Mucosa of descending colon (tissue), 3 donors: Measurements from ENCODE around the gene RPS21. TPM values are rescaled to one million over a fixed set of nuclear protein-coding genes. Genes with fewer than 3 reads are reported as not detected.

Experiments
- ATAC-seq: fragments of 200-7000 bp; cut with Tn5 transposase; one replicate; pipeline ENCODE4 v1.9.1; 2020; ENCODE audit warnings: mild to moderate bottlenecking, moderate library complexity
- DNase-seq, 3 donors: peaks; one replicate each; pipeline ENCODE4 v3.0.0-alpha.2; 2020
- H3K36me3 ChIP-seq: fragments of 200-600 bp; one replicate; pipeline ENCODE4 v1.8.0; 2021; ENCODE audit warnings: low read depth, mild to moderate bottlenecking
- H3K4me1 ChIP-seq: fragments of 200-600 bp; one replicate; pipeline ENCODE4 v1.8.0; 2021; ENCODE audit warnings: low read depth, mild to moderate bottlenecking
- H3K4me3 ChIP-seq: fragments of 200-600 bp; one replicate; pipeline ENCODE4 v1.8.0; 2021; ENCODE audit warnings: mild to moderate bottlenecking
- H3K9me3 ChIP-seq: fragments of 200-600 bp; one replicate; pipeline ENCODE4 v1.8.0; 2021; ENCODE audit warnings: mild to moderate bottlenecking
- CTCF ChIP-seq: fragments of 200-600 bp; IDR thresholded peaks from one replicate; pipeline ENCODE4 v1.8.0; 2022; ENCODE audit warnings: antibody characterized with exemption, mild to moderate bottlenecking
- intact Hi-C, 2 donors: fragments of 100-400 bp; cut with DNase I in 1 of 2; cut with micrococcal nuclease in 1 of 2; formaldehyde crosslinking; loops; one replicate each; pipeline versions ENCODE4 v1.11.0 to v1.11.1; 2022; cut with DNase I, micrococcal nuclease
- total RNA-seq, 3 donors: library from RNA; stranded (reverse); fragmentation: NEBNext Ultra II Directional in 2 of 3; extraction: Animal tissue kit (Norgen Biotek cat#: 25700) in 2 of 3; gene quantifications; one replicate each; pipeline versions ENCODE4 v1.2.1 to v1.2.4, GENCODE V29; 2021 to 2023
- donor health status: DM: no; HTN: no; CAD: no; lungs with moderate emphysema.
- donor health status: DM: no; HTN: no; CAD: no.
- donor health status: DM: no; HTN: yes; CAD: no.

The RPS21 gene
- total RNA-seq, 3 donors from 2014 or later: 1,171 to 1,284 (median 1,191) TPM

- no peak overlapping the region for H3K4me3 ChIP-seq
- intact Hi-C loops: no loop called here
- DNase-seq (peak in 2 of 3 donors; percentile 87 to 91), ATAC-seq (peak; percentile 68)
- TF ChIP-seq CTCF: peak; percentile 80
- H3K9me3 ChIP-seq: no peaks in the 10 kb centered on the region
- H3K36me3 ChIP-seq: no peaks in the 10 kb centered on the region
- H3K4me1 ChIP-seq: peaks cover 18% of the 10 kb centered on the region
Measured at GRCh38 chr20:62382306-62383198, 4.4 kb upstream of the RPS21 start.

- intact Hi-C loops: loop anchor here (5.0 kb wide), 1 partner anchor 85 kb away; the partner anchor contains the start of gene ADRM1 (in 2 of the 2)
- Histone ChIP-seq H3K4me1 (peaks cover 25% of the 10 kb centered on the region), H3K36me3 (no peaks in the 10 kb centered on the region), H3K9me3 (no peaks in the 10 kb centered on the region), H3K4me3 (peak overlapping the region; percentile 98)
- DNase-seq: peak in 1 of 3 donors; percentile 32
- ATAC-seq: no peak
- no peak for TF ChIP-seq CTCF
Measured at GRCh38 chr20:62387219-62387913, 463 bp downstream of the RPS21 start.

GRCh38 chr20:62387933-62388635 lies 1.2 kb downstream of the RPS21 start:
- no peak for ATAC-seq
- TF ChIP-seq CTCF: no peak
- H3K9me3 ChIP-seq: no peaks in the 10 kb centered on the region
- peak in 1 of 3 donors; percentile 38 for DNase-seq
- no peak overlapping the region for H3K4me3 ChIP-seq
- peaks cover 22% of the 10 kb centered on the region for H3K4me1 ChIP-seq
- no peaks in the 10 kb centered on the region for H3K36me3 ChIP-seq
- intact Hi-C loops: loop anchor here (5.0 kb wide), 1 partner anchor 86 kb away; the partner anchor contains the start of gene ADRM1 (in 2 of the 2)

- Histone ChIP-seq H3K9me3 (no peaks in the 10 kb centered on the region), H3K4me1 (peaks cover 22% of the 10 kb centered on the region), H3K36me3 (no peaks in the 10 kb centered on the region), H3K4me3 (no peak overlapping the region)
- ATAC-seq (no peak), DNase-seq (no peak)
- TF ChIP-seq CTCF: no peak
- intact Hi-C loops: loop anchor here (5.0 kb wide), 1 partner anchor 87 kb away; the partner anchor contains the start of gene ADRM1 (in 2 of the 2)
Measured at GRCh38 chr20:62388839-62389600, 2.1 kb downstream of the RPS21 start.
